Sigmoid colon (tissue), 3 donors: ENCODE measurements around the gene NKAPL.

Experiments
- POLR2A ChIP-seq, 2 donors: fragments of 450-650 bp; IDR thresholded peaks; one replicate each; pipeline ENCODE4 v1.6.1; 2016; ENCODE audit warnings: antibody characterized with exemption in 2 of 2, mild to moderate bottlenecking in 2 of 2, moderate library complexity in 2 of 2
- TF ChIP-seq, protein P1 (sequence below), 4 experiments: fragments of 450-650 bp in 3 of 4; fragments of 200-600 bp in 1 of 4; IDR thresholded peaks; one replicate each; pipeline ENCODE4 v1.5.1; 2016 to 2019; ENCODE audit warnings: antibody characterized with exemption in 4 of 4, mild to moderate bottlenecking in 3 of 4, moderate library complexity in 2 of 4

DNA sequence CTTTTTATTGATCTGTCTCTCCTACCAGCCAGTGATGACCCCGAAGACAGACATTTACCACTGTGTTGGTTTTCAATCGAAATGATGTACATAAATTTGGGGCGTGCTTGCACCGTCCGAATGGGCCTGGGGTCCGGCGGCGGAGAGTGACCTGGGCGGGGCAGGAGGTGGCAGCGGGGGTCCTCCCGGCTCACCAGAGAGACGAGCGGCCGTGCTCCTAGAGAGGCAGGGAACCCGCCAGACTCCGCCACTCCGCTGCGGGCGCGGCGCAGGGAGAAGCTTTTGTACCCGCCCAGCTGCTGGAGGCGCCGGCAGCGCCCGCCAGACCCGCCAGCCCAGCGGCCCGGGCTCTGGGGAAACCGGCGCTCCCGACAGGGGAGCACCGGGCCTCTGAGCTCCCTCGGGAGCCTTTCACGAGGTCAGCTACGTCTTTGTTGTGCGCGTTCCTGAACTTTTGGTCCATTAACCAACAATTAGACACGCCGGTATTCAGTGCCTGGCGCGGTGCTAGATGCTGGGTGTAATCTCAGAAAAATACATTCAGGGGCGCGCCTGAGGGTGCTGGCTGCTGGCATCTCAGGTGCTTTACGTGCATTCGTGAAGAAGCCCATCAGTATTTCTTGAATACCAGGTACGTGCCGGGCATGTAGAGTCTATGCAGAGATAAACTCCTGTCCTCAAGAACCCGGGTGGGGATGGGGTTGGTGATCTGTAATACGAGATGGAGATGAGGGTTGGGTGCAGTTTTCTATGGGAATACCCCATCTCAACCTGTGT is 22.4 kb downstream of the NKAPL start, which contains the start of gene PGBD1:
- TF ChIP-seq, protein P1, sequence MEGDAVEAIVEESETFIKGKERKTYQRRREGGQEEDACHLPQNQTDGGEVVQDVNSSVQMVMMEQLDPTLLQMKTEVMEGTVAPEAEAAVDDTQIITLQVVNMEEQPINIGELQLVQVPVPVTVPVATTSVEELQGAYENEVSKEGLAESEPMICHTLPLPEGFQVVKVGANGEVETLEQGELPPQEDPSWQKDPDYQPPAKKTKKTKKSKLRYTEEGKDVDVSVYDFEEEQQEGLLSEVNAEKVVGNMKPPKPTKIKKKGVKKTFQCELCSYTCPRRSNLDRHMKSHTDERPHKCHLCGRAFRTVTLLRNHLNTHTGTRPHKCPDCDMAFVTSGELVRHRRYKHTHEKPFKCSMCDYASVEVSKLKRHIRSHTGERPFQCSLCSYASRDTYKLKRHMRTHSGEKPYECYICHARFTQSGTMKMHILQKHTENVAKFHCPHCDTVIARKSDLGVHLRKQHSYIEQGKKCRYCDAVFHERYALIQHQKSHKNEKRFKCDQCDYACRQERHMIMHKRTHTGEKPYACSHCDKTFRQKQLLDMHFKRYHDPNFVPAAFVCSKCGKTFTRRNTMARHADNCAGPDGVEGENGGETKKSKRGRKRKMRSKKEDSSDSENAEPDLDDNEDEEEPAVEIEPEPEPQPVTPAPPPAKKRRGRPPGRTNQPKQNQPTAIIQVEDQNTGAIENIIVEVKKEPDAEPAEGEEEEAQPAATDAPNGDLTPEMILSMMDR (IDR thresholded peaks at IDR 0.05) = no peak
- peak in 1 of 2 donors; percentile 51 for TF ChIP-seq POLR2A (IDR thresholded peaks at IDR 0.05)
